GM23338 (cell line): ENCODE data around the gene MIOS. TPM values are rescaled to one million over a fixed set of nuclear protein-coding genes. Genes with fewer than 3 reads are reported as not detected.

ENCODE experiments used
- ATAC-seq: fragments of 200-7000 bp; cut with Tn5 transposase; 3 replicates; pipeline ENCODE4 v1.9.1; 2020
- DNase-seq: peaks from one replicate; pipeline ENCODE4 v3.0.0-alpha.2; 2015; ENCODE audit warnings: low spot score
- H2AFZ ChIP-seq: fragments of 200-600 bp; sonication (generic); 2 replicates; pipeline ENCODE4 v1.8.0; 2016; ENCODE audit warnings: antibody characterized with exemption, mild to moderate bottlenecking, moderate library complexity
- H3F3A ChIP-seq: fragments of 200-600 bp; sonication (generic); replicated peaks from 2 replicates; pipeline ENCODE4 v1.8.0; 2017; ENCODE audit warnings: antibody characterized with exemption, mixed run types, low read depth
- H3K27ac ChIP-seq: fragments of 200-600 bp; sonication (generic); 2 replicates; pipeline ENCODE4 v1.6.1; 2016; ENCODE audit warnings: low read depth
- H3K27me3 ChIP-seq: fragments of 200-600 bp; sonication (generic); 2 replicates; pipeline ENCODE4 v1.8.0; 2016; ENCODE audit warnings: mild to moderate bottlenecking, mixed run types, moderate library complexity; ENCODE audit not compliant: insufficient read depth
- H3K36me3 ChIP-seq: fragments of 200-600 bp; sonication (generic); 2 replicates; pipeline ENCODE4 v1.8.0; 2016; ENCODE audit warnings: mild to moderate bottlenecking; ENCODE audit not compliant: insufficient read depth
- H3K4me1 ChIP-seq: fragments of 200-600 bp; sonication (generic); 2 replicates; pipeline ENCODE4 v1.8.0; 2016; ENCODE audit warnings: mild to moderate bottlenecking, moderate library complexity; ENCODE audit not compliant: insufficient read depth
- H3K4me2 ChIP-seq: fragments of 200-600 bp; sonication (generic); 2 replicates; pipeline ENCODE4 v1.7.1; 2017; ENCODE audit warnings: mixed run types
- H3K4me3 ChIP-seq: fragments of 200-600 bp; sonication (generic); 2 replicates; pipeline ENCODE4 v1.6.1; 2016; ENCODE audit warnings: mixed run types
- H3K79me2 ChIP-seq: fragments of 200-600 bp; sonication (generic); replicated peaks from 2 replicates; pipeline ENCODE4 v1.8.0; 2017; ENCODE audit warnings: mild to moderate bottlenecking; ENCODE audit not compliant: insufficient read depth
- H3K9me2 ChIP-seq: fragments of 200-600 bp; sonication (generic); 2 replicates; pipeline ENCODE4 v1.8.0; 2017; ENCODE audit not compliant: insufficient read depth
- H4K20me1 ChIP-seq: fragments of 200-600 bp; sonication (generic); replicated peaks from 2 replicates; pipeline ENCODE4 v1.8.0; 2017; ENCODE audit warnings: mild to moderate bottlenecking; ENCODE audit not compliant: insufficient read depth
- H3K27ac Mint-ChIP-seq: 2 replicates; pipeline ENCODE4 v1.8.0; 2020; ENCODE audit warnings: inconsistent platforms, mild to moderate bottlenecking, moderate library complexity, mixed read lengths
- H3K27me3 Mint-ChIP-seq: 3 replicates; pipeline ENCODE4 v1.8.0; 2022; ENCODE audit warnings: low read depth, mild to moderate bottlenecking, moderate library complexity, mixed read lengths, inconsistent platforms; ENCODE audit not compliant: insufficient read depth, poor library complexity
- H3K36me3 Mint-ChIP-seq: 3 replicates; pipeline ENCODE4 v1.8.0; 2021; ENCODE audit warnings: low read depth, mild to moderate bottlenecking, inconsistent platforms, moderate library complexity, mixed read lengths
- H3K4me1 Mint-ChIP-seq: 3 replicates; pipeline ENCODE4 v1.8.0; 2020; ENCODE audit warnings: mild to moderate bottlenecking, inconsistent platforms, mixed read lengths
- H3K4me3 Mint-ChIP-seq: 3 replicates; pipeline ENCODE4 v1.8.0; 2021; ENCODE audit warnings: moderate library complexity, mild to moderate bottlenecking, inconsistent platforms, mixed read lengths
- H3K9me3 Mint-ChIP-seq: 3 replicates; pipeline ENCODE4 v1.8.0; 2020; ENCODE audit warnings: moderate library complexity, mild to moderate bottlenecking, inconsistent platforms, mixed read lengths
- CREB1 ChIP-seq: fragments of 250-450 bp; sonication (Bioruptor Pico); IDR thresholded peaks from 2 replicates; pipeline ENCODE4 v1.5.0; 2020; ENCODE audit warnings: low read depth, mild to moderate bottlenecking, moderate library complexity
- EZH2 ChIP-seq: fragments of 200-600 bp; sonication (generic); IDR thresholded peaks from one replicate; pipeline ENCODE4 v1.8.0; 2017; ENCODE audit warnings: antibody characterized with exemption, mild to moderate bottlenecking, low read depth; ENCODE audit not compliant: unreplicated experiment
- NANOG ChIP-seq: IDR thresholded peaks from 2 replicates; pipeline ENCODE4 v1.6.1; 2016; ENCODE audit warnings: antibody characterized with exemption, borderline replicate concordance
- STAT1 ChIP-seq: IDR thresholded peaks from one replicate; pipeline ENCODE4 v1.6.1; 2016; ENCODE audit warnings: antibody characterized with exemption; ENCODE audit not compliant: unreplicated experiment
- ZNF331 ChIP-seq: fragments of 250-450 bp; sonication (Bioruptor Pico); IDR thresholded peaks from 2 replicates; pipeline ENCODE4 v1.5.0; 2020; ENCODE audit warnings: low read depth, mild to moderate bottlenecking, moderate library complexity
- polyA plus RNA-seq: library from polyadenylated mRNA; unstranded; fragments of >200 nt; fragmentation: Nextera tagmentation; extraction: Ambion mirVana; gene quantifications from 2 replicates; pipeline ENCODE4 v1.2.1, GENCODE V29; 2016
- total RNA-seq: library from RNA; depleted of rRNA; stranded (reverse); fragments of >200 nt; shearing (Covaris generic); gene quantifications from 2 replicates; pipeline ENCODE4 v1.2.3, GENCODE V29; 2014
- TF ChIP-seq, protein P1 (sequence below): fragments of 250-450 bp; sonication (Bioruptor Pico); IDR thresholded peaks from 2 replicates; pipeline ENCODE4 v1.5.0; 2020; ENCODE audit warnings: mild to moderate bottlenecking, moderate library complexity
- TF ChIP-seq, protein P2 (sequence below): IDR thresholded peaks from 2 replicates; pipeline ENCODE4 v1.6.1; 2016; ENCODE audit warnings: antibody characterized with exemption
- TF ChIP-seq, protein P3 (sequence below), 2 experiments: fragments of 200-600 bp in 1 of 2; sonication (generic) in 1 of 2; conservative IDR thresholded peaks; 2 replicates each; pipeline versions ENCODE4 v1.5.1 to v1.6.1; 2016 to 2017; ENCODE audit warnings: antibody characterized with exemption in 2 of 2, low read depth in 2 of 2, mild to moderate bottlenecking in 2 of 2, moderate library complexity in 1 of 2

MIOS gene
- total and polyA plus RNA-seq, 2 experiments from 2014 or later = 13.1 to 85.7 TPM

DNA sequence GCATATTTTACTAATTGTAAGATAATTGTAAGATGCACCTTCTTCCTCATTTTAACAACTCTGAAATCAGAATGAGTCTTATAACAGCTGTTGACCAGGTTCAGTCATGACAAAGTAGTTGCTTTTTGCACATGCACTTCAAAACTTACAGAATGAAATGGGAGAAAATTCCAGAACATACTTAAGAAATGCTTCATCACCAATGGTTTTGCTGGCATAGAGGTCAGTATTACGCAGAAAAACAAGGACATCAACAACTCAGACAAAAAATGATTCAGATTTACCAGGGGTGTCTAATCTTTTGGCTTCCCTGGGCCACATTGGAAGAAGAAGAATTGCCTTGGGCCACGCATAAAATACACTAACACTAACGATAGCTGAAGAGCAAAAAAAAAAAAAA is 44.3 kb upstream of the MIOS start (continued):
- TF ChIP-seq, protein P1, sequence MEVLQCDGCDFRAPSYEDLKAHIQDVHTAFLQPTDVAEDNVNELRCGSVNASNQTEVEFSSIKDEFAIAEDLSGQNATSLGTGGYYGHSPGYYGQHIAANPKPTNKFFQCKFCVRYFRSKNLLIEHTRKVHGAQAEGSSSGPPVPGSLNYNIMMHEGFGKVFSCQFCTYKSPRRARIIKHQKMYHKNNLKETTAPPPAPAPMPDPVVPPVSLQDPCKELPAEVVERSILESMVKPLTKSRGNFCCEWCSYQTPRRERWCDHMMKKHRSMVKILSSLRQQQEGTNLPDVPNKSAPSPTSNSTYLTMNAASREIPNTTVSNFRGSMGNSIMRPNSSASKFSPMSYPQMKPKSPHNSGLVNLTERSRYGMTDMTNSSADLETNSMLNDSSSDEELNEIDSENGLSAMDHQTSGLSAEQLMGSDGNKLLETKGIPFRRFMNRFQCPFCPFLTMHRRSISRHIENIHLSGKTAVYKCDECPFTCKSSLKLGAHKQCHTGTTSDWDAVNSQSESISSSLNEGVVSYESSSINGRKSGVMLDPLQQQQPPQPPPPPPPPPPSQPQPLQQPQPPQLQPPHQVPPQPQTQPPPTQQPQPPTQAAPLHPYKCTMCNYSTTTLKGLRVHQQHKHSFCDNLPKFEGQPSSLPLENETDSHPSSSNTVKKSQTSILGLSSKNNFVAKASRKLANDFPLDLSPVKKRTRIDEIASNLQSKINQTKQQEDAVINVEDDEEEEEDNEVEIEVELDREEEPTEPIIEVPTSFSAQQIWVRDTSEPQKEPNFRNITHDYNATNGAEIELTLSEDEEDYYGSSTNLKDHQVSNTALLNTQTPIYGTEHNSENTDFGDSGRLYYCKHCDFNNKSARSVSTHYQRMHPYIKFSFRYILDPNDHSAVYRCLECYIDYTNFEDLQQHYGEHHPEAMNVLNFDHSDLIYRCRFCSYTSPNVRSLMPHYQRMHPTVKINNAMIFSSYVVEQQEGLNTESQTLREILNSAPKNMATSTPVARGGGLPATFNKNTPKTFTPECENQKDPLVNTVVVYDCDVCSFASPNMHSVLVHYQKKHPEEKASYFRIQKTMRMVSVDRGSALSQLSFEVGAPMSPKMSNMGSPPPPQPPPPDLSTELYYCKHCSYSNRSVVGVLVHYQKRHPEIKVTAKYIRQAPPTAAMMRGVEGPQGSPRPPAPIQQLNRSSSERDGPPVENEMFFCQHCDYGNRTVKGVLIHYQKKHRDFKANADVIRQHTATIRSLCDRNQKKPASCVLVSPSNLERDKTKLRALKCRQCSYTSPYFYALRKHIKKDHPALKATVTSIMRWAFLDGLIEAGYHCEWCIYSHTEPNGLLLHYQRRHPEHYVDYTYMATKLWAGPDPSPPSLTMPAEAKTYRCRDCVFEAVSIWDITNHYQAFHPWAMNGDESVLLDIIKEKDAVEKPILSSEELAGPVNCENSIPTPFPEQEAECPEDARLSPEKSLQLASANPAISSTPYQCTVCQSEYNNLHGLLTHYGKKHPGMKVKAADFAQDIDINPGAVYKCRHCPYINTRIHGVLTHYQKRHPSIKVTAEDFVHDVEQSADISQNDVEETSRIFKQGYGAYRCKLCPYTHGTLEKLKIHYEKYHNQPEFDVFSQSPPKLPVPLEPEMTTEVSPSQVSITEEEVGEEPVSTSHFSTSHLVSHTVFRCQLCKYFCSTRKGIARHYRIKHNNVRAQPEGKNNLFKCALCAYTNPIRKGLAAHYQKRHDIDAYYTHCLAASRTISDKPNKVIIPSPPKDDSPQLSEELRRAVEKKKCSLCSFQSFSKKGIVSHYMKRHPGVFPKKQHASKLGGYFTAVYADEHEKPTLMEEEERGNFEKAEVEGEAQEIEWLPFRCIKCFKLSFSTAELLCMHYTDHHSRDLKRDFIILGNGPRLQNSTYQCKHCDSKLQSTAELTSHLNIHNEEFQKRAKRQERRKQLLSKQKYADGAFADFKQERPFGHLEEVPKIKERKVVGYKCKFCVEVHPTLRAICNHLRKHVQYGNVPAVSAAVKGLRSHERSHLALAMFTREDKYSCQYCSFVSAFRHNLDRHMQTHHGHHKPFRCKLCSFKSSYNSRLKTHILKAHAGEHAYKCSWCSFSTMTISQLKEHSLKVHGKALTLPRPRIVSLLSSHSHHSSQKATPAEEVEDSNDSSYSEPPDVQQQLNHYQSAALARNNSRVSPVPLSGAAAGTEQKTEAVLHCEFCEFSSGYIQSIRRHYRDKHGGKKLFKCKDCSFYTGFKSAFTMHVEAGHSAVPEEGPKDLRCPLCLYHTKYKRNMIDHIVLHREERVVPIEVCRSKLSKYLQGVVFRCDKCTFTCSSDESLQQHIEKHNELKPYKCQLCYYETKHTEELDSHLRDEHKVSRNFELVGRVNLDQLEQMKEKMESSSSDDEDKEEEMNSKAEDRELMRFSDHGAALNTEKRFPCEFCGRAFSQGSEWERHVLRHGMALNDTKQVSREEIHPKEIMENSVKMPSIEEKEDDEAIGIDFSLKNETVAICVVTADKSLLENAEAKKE (CRISPR knock-in tag) = no peak
- TF ChIP-seq, protein P2, sequence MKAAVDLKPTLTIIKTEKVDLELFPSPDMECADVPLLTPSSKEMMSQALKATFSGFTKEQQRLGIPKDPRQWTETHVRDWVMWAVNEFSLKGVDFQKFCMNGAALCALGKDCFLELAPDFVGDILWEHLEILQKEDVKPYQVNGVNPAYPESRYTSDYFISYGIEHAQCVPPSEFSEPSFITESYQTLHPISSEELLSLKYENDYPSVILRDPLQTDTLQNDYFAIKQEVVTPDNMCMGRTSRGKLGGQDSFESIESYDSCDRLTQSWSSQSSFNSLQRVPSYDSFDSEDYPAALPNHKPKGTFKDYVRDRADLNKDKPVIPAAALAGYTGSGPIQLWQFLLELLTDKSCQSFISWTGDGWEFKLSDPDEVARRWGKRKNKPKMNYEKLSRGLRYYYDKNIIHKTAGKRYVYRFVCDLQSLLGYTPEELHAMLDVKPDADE = no peak
- TF ChIP-seq CREB1 (CRISPR knock-in tag) (no peak), ZNF331 (CRISPR knock-in tag) (no peak), EZH2 (no peak)
- TF ChIP-seq, protein P3, sequence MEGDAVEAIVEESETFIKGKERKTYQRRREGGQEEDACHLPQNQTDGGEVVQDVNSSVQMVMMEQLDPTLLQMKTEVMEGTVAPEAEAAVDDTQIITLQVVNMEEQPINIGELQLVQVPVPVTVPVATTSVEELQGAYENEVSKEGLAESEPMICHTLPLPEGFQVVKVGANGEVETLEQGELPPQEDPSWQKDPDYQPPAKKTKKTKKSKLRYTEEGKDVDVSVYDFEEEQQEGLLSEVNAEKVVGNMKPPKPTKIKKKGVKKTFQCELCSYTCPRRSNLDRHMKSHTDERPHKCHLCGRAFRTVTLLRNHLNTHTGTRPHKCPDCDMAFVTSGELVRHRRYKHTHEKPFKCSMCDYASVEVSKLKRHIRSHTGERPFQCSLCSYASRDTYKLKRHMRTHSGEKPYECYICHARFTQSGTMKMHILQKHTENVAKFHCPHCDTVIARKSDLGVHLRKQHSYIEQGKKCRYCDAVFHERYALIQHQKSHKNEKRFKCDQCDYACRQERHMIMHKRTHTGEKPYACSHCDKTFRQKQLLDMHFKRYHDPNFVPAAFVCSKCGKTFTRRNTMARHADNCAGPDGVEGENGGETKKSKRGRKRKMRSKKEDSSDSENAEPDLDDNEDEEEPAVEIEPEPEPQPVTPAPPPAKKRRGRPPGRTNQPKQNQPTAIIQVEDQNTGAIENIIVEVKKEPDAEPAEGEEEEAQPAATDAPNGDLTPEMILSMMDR (conservative IDR thresholded peaks at IDR 0.05; ENCODE audit: low read depth in 2 of 2) = no peak

DNA sequence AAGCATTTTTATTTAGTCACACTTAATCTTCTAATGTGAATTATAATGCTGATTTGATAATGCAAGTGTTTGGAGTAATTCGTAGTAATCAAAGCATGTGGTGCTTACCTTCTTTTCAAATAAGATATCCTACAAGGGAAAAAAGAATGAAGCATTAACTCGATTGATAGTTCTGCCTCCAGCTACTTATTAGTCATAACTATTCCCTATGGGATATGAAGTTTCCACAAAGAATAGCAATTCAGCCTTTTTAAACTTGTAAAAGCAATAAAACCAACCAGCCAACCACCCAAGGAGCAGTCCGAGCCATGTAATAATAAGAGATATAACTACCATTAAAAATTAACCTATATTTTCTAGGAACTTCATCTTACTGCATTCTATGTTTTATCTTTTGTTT is 42.6 kb upstream of the MIOS start:
- no peak overlapping the region for H3K4me2 ChIP-seq
- H3K27me3 ChIP-seq = no peaks in the 10 kb centered on the region
- Mint-ChIP-seq H3K27ac (no peak overlapping the region), H3K27me3 (no peaks in the 10 kb centered on the region), H3K36me3 (no peaks in the 10 kb centered on the region), H3K4me1 (no peaks in the 10 kb centered on the region), H3K4me3 (no peak overlapping the region), H3K9me3 (no peaks in the 10 kb centered on the region; the same call in 2 of the 3 replicates)
- H4K20me1 ChIP-seq = no peaks in the 10 kb centered on the region
- no peak overlapping the region for H3K27ac ChIP-seq
- no peaks in the 10 kb centered on the region for H3K36me3 ChIP-seq
- no peak overlapping the region for H3K4me3 ChIP-seq
- no peak overlapping the region for H2AFZ ChIP-seq
- DNase-seq (no peak), ATAC-seq (no peak)
- H3K9me2 ChIP-seq = no peaks in the 10 kb centered on the region
- H3K79me2 ChIP-seq = no peaks in the 10 kb centered on the region
- H3K4me1 ChIP-seq = no peaks in the 10 kb centered on the region
- TF ChIP-seq, protein P2 = no peak
- TF ChIP-seq NANOG = no peak
- no peak for TF ChIP-seq STAT1
- no peaks in the 10 kb centered on the region for H3F3A ChIP-seq
